Measurements from ENCODE around the gene HECW1.

DNA sequence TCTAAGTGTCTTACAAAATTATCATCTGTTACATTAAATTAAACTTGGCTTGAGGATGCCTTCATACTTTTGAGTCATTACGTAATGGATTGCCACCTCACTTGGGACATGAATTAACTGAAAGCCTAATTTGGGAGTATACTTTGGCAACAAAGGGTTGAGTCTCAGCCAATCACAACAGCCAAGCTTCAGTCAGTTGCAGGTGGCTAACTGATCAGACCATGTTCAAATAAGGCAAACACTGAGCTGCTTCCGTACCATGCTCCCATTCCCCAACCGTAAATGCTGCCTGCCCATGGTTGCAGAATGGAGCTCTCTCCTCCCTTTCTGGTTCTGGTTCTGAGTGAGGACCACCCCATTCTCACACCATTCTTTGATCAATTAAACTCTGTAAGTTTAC, 377.6 kb downstream of the HECW1 start:
- TF ChIP-seq ZNF311 (tag by site-specific recombination; IDR thresholded peaks at IDR 0.05; ENCODE audit: borderline replicate concordance) = no peak
- TF ChIP-seq, protein P1, sequence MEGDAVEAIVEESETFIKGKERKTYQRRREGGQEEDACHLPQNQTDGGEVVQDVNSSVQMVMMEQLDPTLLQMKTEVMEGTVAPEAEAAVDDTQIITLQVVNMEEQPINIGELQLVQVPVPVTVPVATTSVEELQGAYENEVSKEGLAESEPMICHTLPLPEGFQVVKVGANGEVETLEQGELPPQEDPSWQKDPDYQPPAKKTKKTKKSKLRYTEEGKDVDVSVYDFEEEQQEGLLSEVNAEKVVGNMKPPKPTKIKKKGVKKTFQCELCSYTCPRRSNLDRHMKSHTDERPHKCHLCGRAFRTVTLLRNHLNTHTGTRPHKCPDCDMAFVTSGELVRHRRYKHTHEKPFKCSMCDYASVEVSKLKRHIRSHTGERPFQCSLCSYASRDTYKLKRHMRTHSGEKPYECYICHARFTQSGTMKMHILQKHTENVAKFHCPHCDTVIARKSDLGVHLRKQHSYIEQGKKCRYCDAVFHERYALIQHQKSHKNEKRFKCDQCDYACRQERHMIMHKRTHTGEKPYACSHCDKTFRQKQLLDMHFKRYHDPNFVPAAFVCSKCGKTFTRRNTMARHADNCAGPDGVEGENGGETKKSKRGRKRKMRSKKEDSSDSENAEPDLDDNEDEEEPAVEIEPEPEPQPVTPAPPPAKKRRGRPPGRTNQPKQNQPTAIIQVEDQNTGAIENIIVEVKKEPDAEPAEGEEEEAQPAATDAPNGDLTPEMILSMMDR (tag by site-specific recombination; IDR thresholded peaks at IDR 0.05) = no peak
- no peak for TF ChIP-seq ZNF274 (IDR thresholded peaks at IDR 0.05; ENCODE audit: low read length)
- TF ChIP-seq ZNF274 (tag by site-specific recombination; IDR thresholded peaks at IDR 0.05; ENCODE audit: borderline replicate concordance) = no peak
- no peak for TF ChIP-seq ZNF521 (tag by site-specific recombination; IDR thresholded peaks at IDR 0.05)
- no peak for TF ChIP-seq ZNF211 (tag by site-specific recombination; IDR thresholded peaks at IDR 0.05; ENCODE audit: low read depth)
- TF ChIP-seq ZBTB26 (tag by site-specific recombination; optimal IDR thresholded peaks at IDR 0.05) = no peak
- TF ChIP-seq ZNF571 (tag by site-specific recombination; IDR thresholded peaks at IDR 0.05) = no peak
- TF ChIP-seq ZNF350 (tag by site-specific recombination; IDR thresholded peaks at IDR 0.05) = no peak
